GM18520 (cell line): ENCODE data around the gene LRTM2.
"Not testable (repeated sequence)": the region's sequence is repeated elsewhere in the genome, so short reads cannot be mapped to it uniquely, and the experiment has no call there.

Experiments used
- ATAC-seq: cut with Tn5 transposase; IDR thresholded peaks from one replicate; pipeline ENCODE4 v1.9.1; 2021; ENCODE audit not compliant: unreplicated experiment

Gene LRTM2

GRCh38 chr12:1811281-1811947 lies 9.0 kb upstream of the LRTM2 start:
- no peak for ATAC-seq

GRCh38 chr12:1811948-1812291 lies 8.4 kb upstream of the LRTM2 start:
- no peak for ATAC-seq

- no peak for ATAC-seq
Observed at GRCh38 chr12:1812650-1813302, 7.6 kb upstream of the LRTM2 start.

- ATAC-seq: no peak
Observed at GRCh38 chr12:1814266-1814665, 6.1 kb upstream of the LRTM2 start.

- no peak for ATAC-seq
Observed at GRCh38 chr12:1815108-1815507, 5.3 kb upstream of the LRTM2 start.

- no peak for ATAC-seq
Observed at GRCh38 chr12:1815814-1816729, 4.3 kb upstream of the LRTM2 start.

- no peak for ATAC-seq
Observed at GRCh38 chr12:1816730-1817348, 3.5 kb upstream of the LRTM2 start.

GRCh38 chr12:1817928-1818327 lies 2.4 kb upstream of the LRTM2 start:
- not testable (repeated sequence) for ATAC-seq

- ATAC-seq: no peak
Observed at GRCh38 chr12:1819050-1819449, 1.3 kb upstream of the LRTM2 start.

- no peak for ATAC-seq
Observed at GRCh38 chr12:1819571-1819970, 794 bp upstream of the LRTM2 start.

GRCh38 chr12:1820896-1821291 lies 529 bp downstream of the LRTM2 start:
- ATAC-seq: no peak

GRCh38 chr12:1821805-1822204 lies 1.4 kb downstream of the LRTM2 start:
- ATAC-seq: no peak

- ATAC-seq: no peak
Observed at GRCh38 chr12:1822699-1823098, 2.3 kb downstream of the LRTM2 start.

- no peak for ATAC-seq
Observed at GRCh38 chr12:1823237-1823636, 2.9 kb downstream of the LRTM2 start.

- ATAC-seq: no peak
Observed at GRCh38 chr12:1825382-1826102, 5.2 kb downstream of the LRTM2 start.

- ATAC-seq: no peak
Observed at GRCh38 chr12:1826401-1826800, 6.0 kb downstream of the LRTM2 start.

GRCh38 chr12:1826867-1827705 lies 6.7 kb downstream of the LRTM2 start:
- no peak for ATAC-seq

- ATAC-seq: no peak
Observed at GRCh38 chr12:1827826-1828805, 7.8 kb downstream of the LRTM2 start.

GRCh38 chr12:1828856-1829255 lies 8.5 kb downstream of the LRTM2 start:
- ATAC-seq: no peak
